ENCODE data around the gene KSR1. TPM values are rescaled to one million over a fixed set of nuclear protein-coding genes. Genes with fewer than 3 reads are reported as not detected.

Gene KSR1
- total RNA-seq, 2 donors from 2014 or later: 7.9 to 10.2 TPM

GRCh38 chr17:27620721-27621120, 164.5 kb downstream of the KSR1 start:
- TF ChIP-seq CTCF (IDR thresholded peaks at IDR 0.05): no peak
- no peak for DNase-seq (ENCODE audit: low spot score)
- Histone ChIP-seq H3K4me3 (no peak overlapping the region), H3K4me1 (peaks cover 0 to 6% of the 10 kb centered on the region in 2 donors), H3K9me3 (no peaks in the 10 kb centered on the region), H3K36me3 (peaks cover 38% of the 10 kb centered on the region), H3K27me3 (no peaks in the 10 kb centered on the region), H3K27ac (no peak overlapping the region)

- Histone ChIP-seq H3K9me3 (no peaks in the 10 kb centered on the region), H3K36me3 (peaks cover 38% of the 10 kb centered on the region)
- no peak for DNase-seq (ENCODE audit: low spot score)
Observed at GRCh38 chr17:27621536-27621935, 165.3 kb downstream of the KSR1 start.

GRCh38 chr17:27621942-27622559, 165.8 kb downstream of the KSR1 start:
- no peak overlapping the region for H3K4me3 ChIP-seq
- H3K27me3 ChIP-seq: no peaks in the 10 kb centered on the region
- no peaks in the 10 kb centered on the region for H3K9me3 ChIP-seq
- no peak for TF ChIP-seq CTCF (IDR thresholded peaks at IDR 0.05)
- DNase-seq (ENCODE audit: low spot score): no peak
- peaks cover 0 to 6% of the 10 kb centered on the region in 2 donors for H3K4me1 ChIP-seq
- peaks cover 37% of the 10 kb centered on the region for H3K36me3 ChIP-seq
- no peak overlapping the region for H3K27ac ChIP-seq

More at GRCh38 chr17:27621536-27621935, 165.3 kb downstream of the KSR1 start:
- Histone ChIP-seq H3K4me1 (peaks cover 0 to 6% of the 10 kb centered on the region in 2 donors), H3K27ac (no peak overlapping the region), H3K4me3 (no peak overlapping the region), H3K27me3 (no peaks in the 10 kb centered on the region)
- TF ChIP-seq CTCF (IDR thresholded peaks at IDR 0.05): no peak

GRCh38 chr17:27622986-27623385, 166.7 kb downstream of the KSR1 start:
- H3K4me1 ChIP-seq: peaks cover 0 to 6% of the 10 kb centered on the region in 2 donors
- H3K27ac ChIP-seq: no peak overlapping the region
- TF ChIP-seq CTCF (IDR thresholded peaks at IDR 0.05): no peak
- no peak overlapping the region for H3K4me3 ChIP-seq
- H3K36me3 ChIP-seq: peaks cover 28% of the 10 kb centered on the region
- no peaks in the 10 kb centered on the region for H3K9me3 ChIP-seq
- DNase-seq (ENCODE audit: low spot score): no peak
- no peaks in the 10 kb centered on the region for H3K27me3 ChIP-seq

- H3K36me3 ChIP-seq: peaks cover 22% of the 10 kb centered on the region
- no peaks in the 10 kb centered on the region for H3K27me3 ChIP-seq
- H3K9me3 ChIP-seq: no peaks in the 10 kb centered on the region
- TF ChIP-seq CTCF (IDR thresholded peaks at IDR 0.05): no peak
- H3K4me3 ChIP-seq: no peak overlapping the region
- no peak overlapping the region for H3K27ac ChIP-seq
- no peak for DNase-seq (ENCODE audit: low spot score)
- H3K4me1 ChIP-seq: peaks cover 0 to 6% of the 10 kb centered on the region in 2 donors
Observed at GRCh38 chr17:27623614-27624013, 167.4 kb downstream of the KSR1 start.

- peaks cover 21% of the 10 kb centered on the region for H3K36me3 ChIP-seq
Observed at GRCh38 chr17:27624539-27624938, 168.3 kb downstream of the KSR1 start.

More at GRCh38 chr17:27624539-27624938, 168.3 kb downstream of the KSR1 start:
- no peak for TF ChIP-seq CTCF (IDR thresholded peaks at IDR 0.05)
- no peaks in the 10 kb centered on the region for H3K9me3 ChIP-seq
- DNase-seq (ENCODE audit: low spot score): no peak
- peaks cover 0 to 6% of the 10 kb centered on the region in 2 donors for H3K4me1 ChIP-seq
- H3K27ac ChIP-seq: no peak overlapping the region
- H3K27me3 ChIP-seq: no peaks in the 10 kb centered on the region
- no peak overlapping the region for H3K4me3 ChIP-seq
